ENCODE measurements around the gene GPR18.
"Not testable (repeated sequence)": the region's sequence is repeated elsewhere in the genome, so short reads cannot be mapped to it uniquely, and the experiment has no call there.

GRCh38 chr13:99249178-99249577 lies 9.0 kb downstream of the GPR18 start:
- not testable (repeated sequence) for TF ChIP-seq CTCF, POLR2A (IDR thresholded peaks at IDR 0.05)

Measured in adrenal gland (tissue), 5 donors.